HG03139 (cell line): ENCODE measurements around the gene UBAP2.
"Not testable (repeated sequence)": the region's sequence is repeated elsewhere in the genome, so short reads cannot be mapped to it uniquely, and the experiment has no call there.

ENCODE experiments used
- ATAC-seq: cut with Tn5 transposase; IDR thresholded peaks from one replicate; pipeline ENCODE4 v1.9.1; 2021; ENCODE audit not compliant: unreplicated experiment

UBAP2 gene

DNA sequence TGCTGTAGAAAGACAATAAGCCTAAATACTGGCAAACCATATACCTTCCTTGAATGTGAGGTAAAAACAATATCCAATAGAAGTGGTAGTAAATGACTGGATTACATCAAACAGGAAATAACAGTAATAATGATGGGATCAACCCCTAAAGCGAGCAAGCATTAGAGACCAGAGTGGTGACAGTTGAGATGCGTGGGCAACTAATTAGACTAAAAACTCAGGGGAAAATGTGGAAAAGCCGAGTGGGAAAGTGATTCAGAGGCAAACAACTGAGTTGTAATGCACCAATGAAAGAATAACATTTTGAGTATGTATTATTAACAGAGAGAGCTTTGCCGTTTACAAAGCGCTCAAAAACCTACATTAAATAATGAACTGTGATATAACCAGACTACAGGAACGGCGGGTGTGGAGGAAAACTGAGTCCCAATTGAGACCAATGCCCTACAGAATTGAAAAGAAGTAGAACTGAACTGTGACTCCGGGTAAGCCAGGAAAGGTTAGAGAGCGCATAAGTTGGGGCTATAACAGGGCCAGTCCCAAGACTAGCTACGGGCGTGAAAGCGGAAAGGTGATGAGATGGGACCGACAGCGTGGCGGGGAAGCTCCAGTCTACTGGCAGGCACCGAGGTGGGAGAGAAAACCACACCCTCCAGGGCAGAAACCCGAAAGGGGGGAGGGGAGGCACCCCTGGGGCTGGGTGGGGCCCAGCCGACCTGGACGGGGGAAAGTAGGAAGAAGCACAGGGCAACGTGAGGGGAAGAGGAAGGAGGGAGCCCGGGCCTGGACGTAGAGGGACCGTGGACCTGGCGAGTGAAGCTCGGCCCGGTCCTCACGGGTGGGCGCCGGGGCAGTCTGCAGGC lies 592 bp downstream of the UBAP2 start:
- peak; percentile 24 for ATAC-seq

DNA sequence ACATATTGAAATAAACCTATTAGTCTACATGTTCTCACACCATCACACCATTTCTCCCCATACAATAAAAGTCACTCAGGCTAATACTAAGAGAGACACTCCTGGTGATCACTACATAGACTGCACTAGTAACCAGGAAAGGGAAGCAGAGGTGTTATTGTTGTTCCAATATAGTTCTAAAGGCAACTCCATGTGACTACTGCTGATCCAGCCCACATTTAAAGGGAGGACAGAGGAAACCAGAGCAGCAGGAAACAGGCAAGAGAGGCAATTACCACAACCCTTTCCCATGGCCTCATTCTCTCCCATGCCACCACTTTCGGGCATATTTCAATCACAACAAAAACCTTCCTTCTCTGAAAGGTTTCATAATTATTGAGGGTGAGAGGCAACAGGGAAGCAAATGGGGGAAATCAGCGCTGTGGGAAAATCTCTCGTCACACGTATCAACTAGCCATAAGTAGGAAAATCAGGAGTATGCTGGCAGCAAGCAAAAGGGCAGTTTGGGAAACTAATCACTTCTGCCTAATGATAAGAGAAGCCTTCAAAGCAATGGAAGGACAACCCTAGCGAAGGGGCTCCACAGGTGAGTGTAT lies 1.8 kb downstream of the UBAP2 start:
- no peak for ATAC-seq

DNA sequence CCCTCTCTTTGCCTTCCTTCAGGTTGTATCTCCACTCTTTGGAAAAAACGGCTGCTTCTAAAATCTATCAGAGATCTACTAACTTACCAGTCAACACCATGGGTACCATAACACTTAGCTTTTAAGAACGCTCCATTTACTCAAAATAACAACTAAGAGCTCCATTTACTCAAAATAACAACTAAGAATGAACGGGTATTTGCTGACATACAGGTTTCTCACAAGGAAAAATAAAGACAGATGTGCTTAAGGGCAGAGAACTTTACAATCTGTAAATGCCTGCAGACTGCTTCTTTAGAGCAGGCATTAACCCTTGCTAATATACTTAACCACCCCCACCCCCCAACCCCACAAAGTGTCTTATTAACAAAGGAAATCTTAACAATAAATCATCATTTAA lies 2.8 kb downstream of the UBAP2 start:
- ATAC-seq: no peak

DNA sequence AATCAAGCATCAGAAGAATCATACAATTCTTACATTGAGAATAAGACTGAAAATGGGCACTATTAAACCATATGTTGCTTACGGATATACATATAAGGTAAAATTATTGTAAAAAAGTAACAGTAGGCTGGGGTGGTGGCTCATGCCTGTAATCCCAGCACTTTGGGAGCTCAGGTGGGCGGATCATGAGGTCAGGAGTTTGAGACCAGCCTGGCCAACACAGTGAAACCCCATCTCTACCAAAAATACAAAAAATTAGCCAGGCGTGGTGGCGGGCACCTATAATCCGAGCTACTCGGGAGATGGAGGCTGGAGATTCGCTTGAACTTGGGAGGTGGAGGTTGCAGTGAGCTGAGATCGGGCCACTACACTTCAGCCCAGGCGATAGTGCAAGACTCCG lies 6.6 kb downstream of the UBAP2 start:
- ATAC-seq: not testable (repeated sequence)

DNA sequence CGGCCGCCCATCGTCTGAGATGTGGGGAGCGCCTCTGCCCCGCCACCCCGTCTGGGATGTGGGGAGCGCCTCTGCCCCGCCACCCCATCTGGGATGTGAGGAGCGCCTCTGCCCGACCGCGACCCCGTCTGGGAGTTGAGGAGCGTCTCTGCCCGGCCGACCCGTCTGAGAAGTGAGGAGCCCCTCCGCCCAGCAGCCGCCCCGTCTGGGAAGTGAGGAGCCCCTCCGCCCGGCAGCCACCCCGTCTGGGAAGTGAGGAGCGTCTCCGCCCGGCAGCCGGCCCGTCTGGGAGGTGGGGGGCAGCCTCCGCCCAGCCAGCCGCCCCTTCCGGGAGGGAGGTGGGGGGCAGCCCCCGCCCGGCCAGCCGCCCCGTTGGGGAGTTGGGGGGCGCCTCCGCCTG lies 9.8 kb downstream of the UBAP2 start:
- ATAC-seq: not testable (repeated sequence)

DNA sequence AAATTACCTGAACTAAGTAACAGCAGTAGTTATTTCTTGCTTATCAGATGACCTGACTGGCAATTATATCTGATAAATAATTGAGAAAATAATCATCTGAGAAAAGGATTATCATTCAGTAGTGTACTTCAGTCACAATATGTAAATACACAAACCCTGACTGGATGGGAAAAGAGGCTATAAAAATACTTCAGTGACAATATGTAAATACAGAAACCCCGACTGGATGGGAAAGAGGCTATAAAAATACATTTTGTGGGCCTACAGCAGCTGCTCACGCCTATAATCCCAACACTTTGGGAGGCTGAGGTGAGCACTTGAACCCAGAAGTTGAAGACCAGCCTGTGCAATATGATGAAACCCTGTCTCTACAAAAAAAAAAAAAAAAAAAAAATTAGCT lies 11.1 kb downstream of the UBAP2 start:
- ATAC-seq: no peak

DNA sequence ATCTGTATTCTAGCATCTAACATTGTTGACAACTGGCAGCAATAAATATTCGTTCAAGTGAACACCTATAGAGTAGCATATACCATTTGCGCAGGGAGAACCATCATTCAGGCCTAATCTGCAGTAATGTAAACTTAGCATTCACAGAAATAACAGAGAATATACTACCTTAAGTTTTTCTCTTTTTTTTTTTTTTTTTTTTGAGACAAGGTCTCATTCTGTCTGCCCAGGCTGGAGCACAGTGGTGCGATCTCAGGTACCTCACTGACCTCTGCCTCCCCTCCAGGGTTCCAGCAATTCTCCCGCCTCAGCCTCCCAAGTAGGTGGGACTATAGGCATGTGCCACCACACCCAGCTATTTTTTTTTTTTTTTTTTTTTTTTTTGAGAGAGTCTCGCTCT lies 12.1 kb downstream of the UBAP2 start:
- ATAC-seq: no peak

DNA sequence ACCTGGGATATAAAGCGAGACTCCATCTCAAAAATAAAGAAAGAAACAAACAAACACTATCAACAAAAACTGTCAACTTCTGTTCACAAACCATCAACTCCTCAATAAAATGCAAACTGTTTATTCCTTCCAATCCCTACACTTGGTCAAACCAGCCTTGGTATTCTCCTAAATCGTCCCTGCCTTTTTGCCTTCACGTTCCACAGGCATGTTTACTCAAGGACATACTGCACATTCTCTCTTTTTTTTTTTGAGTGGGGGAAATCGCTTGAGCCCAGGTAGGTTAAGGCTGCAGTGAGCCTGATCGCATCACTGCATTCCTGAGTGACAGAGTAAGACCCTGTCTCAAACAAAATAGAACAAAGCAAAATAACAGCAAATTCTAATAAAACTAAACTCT lies 13.0 kb downstream of the UBAP2 start:
- ATAC-seq: no peak

DNA sequence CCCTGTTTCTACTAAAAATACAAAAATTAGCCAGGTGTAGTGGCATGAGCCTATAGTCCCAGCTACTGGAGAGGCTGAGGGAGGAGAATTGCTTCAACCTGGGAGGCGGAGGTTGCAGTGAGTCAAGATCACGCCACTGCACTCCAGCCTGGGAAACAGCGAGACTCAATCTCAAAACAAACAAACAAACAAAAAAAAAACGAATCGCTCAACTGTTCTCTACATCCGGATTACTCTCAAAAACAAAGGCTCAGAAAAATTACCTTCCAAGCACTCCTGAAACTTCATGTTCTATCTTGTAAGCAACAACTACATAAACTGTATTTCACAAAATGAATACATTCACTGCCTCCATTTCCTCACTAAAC lies 14.0 kb downstream of the UBAP2 start:
- no peak for ATAC-seq

DNA sequence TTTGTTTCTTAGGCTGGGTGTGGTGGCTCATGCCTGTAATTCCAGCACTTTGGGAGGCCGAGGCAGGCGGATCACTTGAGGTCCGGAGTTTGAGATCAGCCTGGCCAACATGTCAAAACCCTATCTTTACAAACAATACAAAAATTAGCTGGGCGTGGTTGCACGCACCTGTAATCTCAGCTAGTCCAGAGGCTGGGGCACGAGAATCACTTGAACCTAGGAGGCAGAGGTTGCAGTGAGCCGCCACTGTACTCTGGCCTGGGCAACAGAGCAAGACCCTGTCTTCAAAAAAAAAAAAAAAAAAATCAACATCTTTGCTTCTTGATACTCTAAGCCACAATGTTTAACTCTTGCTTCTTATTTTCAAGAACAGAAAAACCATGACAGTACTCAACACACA lies 16.1 kb downstream of the UBAP2 start:
- ATAC-seq: no peak

DNA sequence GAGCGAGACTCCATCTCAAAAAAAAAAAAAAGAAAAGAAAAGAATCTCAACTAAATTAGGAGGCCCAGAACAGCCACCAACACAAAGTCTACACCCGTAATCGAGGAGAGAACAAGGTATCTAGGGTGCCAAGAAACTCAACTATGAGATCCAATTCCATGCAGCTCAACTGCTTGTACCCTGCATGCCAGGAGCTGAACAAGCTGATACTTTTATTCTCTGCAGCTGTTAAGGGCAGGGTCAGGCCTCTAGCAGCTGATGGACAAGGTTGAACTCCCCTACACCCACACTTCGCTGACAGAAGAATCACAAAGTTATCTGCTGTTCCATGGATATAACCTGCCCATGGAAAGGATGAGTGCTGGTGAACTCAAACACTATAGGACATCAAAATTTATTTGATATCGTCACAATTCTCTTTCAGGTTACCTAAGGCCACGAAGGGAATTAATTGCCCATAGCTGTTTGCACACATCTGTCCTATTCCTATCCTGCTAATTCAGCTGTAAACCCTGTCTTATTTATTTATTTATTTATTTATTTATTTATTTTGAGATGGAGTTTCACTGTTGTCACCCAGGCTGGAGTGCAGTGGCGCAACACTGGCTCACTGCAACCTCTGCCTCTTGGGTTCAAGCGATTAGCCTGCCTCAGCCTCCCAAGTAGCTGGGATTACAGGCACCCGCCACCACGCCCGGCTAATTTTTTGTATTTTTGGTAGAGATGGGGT lies 20.7 kb downstream of the UBAP2 start:
- no peak for ATAC-seq

DNA sequence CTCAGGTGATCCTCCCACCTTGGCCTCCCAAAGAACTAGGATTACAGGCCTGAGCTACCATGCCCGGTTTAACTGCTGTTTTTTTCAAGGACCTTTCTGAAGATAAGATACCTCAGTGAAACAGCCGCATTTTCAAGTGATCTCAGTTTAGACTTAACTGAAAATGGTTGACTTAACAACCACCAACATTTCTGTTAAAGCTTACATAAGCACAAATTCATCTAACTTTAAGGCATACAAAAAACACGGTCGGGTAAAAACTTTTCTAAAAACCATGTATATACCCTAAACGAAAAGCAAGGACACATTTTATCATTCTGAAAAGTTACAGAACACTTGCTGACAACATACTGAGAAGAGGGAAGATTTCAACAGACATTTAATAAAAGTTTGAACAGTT lies 22.9 kb downstream of the UBAP2 start:
- ATAC-seq: no peak

DNA sequence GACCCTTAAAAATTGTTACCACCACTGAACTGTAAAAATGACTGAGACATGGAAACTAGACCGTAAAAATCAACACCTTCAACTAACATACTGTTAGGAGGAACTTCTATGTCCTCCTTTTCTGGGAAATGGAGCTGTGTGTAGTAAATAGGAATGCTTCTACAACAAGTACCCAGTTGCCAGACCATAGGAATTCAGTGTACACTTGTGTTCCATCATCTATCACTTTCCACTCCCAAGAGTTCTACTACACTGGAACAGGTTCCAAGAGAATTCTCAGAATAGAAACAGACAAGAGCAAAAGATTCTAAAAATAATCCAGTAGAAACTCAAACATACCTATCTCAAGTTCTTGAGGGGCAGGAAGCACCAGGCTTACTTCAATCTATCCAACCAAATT lies 23.6 kb downstream of the UBAP2 start:
- ATAC-seq: no peak

DNA sequence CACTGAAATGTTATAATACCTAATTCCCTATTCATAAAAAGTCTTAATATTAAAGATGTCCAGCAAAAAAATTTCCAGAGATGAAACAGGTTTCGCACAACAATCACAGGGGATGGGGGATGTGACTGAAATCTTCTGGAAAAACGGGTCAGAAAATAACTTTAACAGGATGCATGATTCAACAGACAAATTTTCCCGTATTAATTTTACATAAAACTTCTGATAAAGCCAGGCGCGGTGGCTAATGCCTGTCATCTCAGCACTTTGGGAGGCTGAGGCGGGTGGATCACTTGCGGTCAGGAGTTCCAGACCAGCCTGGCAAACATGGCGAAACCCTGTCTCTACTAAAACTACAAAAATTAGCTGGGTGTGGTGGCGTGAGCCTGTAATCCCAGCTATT lies 24.2 kb downstream of the UBAP2 start:
- not testable (repeated sequence) for ATAC-seq

DNA sequence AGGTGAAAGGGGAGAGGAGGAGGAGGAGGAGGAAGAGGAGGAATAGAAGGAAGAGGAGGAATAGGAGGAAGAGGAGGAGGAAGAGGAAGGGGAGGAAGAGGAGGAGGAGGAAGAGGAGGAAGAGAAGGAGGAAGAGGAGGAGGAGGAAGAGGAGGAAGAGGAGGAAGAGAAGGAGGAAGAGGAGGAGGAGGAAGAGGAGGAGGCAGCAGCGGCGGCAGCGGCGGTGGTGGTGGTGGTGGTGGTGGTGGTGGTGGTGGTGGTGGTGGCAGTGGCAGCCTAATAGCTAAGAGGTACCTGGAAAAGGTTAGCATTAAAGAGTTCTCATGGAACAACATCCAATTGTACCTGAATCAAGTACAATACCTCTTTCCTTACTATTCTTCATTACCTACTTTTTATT lies 32.5 kb downstream of the UBAP2 start:
- ATAC-seq: no peak

DNA sequence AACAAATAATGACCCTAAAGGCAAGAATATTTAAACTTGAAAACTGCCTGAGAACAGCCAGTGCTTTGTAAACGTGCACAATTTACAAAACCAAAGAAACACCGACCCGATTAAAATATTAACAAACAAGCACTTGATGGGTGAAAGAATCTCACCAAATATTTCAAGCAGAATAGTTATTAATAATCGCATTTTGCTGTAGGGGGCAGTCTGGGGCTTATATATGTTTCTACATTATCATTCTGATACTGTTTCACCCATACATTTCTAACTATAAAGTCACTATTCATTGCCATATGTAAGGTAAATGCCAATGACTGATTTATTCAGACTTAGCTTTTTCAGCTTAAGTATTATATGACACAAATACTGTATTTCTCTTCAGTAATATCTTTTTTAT lies 37.7 kb downstream of the UBAP2 start:
- ATAC-seq: no peak

DNA sequence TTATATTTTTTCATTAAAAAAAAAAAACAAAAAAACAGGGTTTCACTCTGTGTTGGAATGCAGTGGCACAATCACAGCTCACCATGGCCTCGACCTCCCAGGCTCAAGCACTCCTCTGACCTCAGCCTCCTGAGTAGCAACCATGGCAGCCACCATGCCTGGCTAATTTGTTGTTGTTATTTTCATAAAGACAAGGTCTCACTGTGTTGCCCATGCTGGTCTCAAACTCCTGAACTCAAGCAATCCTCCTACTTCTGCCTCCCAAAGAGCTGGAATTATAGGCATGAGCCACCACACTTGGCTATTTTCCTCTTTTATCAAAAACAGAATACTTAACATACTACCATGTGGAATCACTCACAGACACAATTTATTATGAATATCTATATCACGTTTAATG lies 46.7 kb downstream of the UBAP2 start:
- ATAC-seq: no peak

DNA sequence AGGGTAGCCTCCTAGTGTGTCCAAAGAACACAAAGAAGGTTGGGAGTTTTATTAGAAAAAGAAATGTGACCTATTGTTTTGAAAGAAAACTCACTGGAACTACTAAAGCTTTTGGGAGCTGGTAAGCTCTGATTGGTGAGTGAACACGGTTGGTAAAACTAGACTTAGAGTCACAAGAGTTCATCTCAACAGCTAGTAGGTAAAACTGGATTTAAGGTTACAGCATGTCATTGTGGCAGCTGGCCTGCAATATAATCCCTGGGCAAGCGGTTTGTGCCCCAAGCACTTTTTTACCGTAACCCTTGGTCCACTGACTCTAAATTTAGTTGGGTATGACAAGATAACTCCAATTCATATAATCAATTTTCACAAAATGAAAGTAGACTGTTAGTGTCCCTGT lies 47.4 kb downstream of the UBAP2 start:
- no peak for ATAC-seq

DNA sequence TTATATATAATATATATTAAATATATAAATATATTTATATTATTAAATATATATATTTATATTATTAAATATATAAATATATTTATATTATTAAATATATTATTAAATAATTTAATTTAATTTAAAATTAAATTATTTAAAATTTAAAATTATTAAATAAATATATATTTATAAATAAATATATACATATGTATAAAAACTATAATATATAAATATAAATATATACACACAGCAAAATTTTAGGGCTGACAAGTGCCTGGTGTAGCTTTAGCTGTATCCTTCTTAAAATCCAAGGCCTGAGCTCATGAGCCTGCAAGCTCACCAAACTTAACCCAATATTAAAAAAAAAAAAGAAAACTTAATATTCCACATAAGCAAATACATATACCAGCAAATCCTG lies 53.2 kb downstream of the UBAP2 start:
- no peak for ATAC-seq

DNA sequence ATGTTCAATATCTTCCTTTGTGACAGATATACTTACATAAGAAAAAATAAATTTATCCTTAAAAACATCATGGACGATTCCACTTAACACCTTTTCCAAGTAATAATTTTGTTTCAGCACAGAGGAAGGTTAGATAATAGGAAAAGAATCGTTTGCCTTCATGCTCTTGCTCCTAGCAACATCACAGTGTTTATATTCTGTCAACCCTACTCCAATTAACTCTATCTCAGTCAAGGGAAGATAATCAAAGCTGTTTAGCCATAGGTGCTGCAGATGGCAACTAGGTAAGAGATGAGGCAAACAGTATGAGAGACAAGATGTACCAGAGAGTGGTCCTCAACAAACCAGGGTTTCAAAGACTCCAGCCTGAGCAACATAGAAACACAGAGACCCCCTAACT lies 55.6 kb downstream of the UBAP2 start:
- no peak for ATAC-seq

DNA sequence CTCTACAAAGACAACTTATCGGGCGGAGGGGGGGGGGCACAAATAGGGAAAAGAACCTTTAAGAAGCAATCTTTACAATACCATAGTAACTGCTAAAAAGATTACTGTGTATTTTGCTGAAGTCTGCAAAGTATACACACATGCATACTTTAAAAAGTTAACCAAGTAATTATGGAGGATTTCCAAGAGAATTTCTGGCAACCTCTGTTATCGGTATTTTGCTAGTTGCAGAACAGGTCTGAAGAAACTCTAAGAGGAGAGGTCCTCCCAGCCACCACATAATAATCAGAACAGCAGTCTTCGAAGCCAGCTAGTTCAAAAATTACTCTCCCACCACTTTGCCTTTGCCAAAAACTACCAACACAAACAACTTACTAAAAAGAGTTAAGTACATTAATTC lies 56.1 kb downstream of the UBAP2 start:
- no peak for ATAC-seq

DNA sequence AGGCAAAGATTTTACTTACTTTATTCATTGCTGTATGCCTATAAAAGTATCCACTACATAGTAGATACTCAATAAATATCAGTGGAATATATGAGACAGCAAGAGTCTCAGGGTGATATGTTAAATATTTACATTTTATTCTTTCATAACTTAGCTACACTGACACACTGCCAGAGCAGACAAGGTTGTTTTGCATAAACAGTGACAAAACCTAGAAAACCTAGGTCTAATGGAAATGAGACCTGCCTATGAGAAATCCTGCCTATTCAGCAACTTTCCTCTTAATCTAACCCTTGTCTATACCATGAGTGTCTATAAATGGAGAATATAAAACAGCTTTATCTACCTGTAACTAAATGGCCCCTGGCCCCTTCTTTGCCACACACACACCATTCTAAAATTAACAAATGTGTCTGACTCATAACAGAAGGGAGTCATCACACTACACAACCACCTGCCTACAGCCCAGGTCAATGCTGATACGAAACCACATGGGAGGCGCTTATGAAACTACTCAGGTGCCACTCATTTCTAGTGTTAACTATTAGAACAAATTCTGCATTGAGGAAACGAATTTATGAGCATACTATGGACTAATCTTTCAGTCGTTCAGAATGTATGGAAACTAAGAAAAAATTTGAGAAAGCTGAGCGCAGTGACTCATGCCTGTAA lies 60.3 kb downstream of the UBAP2 start:
- ATAC-seq: peak; percentile 97
